ENCODE measurements around the gene GK. TPM values are rescaled to one million over a fixed set of nuclear protein-coding genes. Genes with fewer than 3 reads are reported as not detected.

Gene GK
- total and polyA plus RNA-seq, 9 of the 15 experiments (the other 6 are each of a cell fraction or from before 2014, with no cell fraction given), result 8.0 to 15.7 (median 12.4) TPM

DNA sequence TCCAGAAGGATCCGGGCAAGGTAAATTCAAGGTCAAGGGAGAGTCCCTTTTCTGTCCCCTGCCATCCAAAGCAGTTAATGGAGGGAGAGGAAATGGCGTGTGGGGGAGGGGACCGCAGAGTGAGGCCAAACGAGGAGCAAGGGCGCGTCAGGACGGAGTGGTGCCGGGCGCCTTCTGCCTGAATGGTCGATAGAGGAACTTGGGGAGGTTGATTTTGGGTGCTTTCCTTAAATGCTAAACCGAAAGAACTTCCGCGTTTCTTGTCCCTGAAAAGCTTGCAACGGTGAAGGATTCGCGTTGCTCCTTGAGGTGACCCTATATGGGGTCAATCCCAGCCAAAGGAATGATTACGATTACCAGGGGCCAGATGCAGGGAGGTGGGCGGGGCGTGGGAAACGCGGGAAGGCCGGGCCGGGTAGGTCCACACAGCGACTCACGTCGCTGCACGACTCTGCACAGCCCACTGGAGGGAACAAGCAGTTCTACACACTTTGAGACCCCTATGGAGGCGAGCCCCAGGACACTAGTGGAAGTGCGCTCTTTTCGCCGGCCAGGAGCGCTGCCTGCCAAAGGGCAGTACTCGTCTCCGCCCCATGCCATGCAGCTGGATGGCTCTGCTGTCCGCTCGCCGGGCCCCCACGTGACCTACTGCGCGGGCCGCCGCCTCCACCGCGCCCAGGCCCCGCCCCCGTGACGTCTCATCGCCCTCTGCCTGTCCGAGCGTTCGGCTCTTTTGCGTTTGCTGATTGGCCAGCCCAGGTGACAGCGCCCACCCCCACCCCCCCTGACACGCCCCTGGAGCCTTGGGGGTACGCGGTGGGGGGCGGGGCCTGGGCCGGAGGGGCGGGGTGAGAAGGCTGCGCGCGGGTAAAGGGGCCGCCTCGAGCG, 452 bp upstream of the GK start (continued):
- TF ChIP-seq, protein P1, sequence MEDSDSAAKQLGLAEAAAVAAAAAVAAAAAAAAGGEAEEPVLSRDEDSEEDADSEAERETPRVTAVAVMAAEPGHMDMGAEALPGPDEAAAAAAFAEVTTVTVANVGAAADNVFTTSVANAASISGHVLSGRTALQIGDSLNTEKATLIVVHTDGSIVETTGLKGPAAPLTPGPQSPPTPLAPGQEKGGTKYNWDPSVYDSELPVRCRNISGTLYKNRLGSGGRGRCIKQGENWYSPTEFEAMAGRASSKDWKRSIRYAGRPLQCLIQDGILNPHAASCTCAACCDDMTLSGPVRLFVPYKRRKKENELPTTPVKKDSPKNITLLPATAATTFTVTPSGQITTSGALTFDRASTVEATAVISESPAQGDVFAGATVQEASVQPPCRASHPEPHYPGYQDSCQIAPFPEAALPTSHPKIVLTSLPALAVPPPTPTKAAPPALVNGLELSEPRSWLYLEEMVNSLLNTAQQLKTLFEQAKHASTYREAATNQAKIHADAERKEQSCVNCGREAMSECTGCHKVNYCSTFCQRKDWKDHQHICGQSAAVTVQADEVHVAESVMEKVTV (CRISPR knock-in tag; IDR thresholded peaks at IDR 0.05), result no peak
- TF ChIP-seq, protein P2, sequence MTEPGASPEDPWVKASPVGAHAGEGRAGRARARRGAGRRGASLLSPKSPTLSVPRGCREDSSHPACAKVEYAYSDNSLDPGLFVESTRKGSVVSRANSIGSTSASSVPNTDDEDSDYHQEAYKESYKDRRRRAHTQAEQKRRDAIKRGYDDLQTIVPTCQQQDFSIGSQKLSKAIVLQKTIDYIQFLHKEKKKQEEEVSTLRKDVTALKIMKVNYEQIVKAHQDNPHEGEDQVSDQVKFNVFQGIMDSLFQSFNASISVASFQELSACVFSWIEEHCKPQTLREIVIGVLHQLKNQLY (CRISPR knock-in tag; conservative IDR thresholded peaks at IDR 0.05), result no peak
- TF ChIP-seq RBM14 (IDR thresholded peaks at IDR 0.05; ENCODE audit: borderline replicate concordance, insufficient read depth, low read depth, low read length) (no peak), ZNF124 (CRISPR knock-in tag; IDR thresholded peaks at IDR 0.05) (no peak), ZNF232 (CRISPR knock-in tag; IDR thresholded peaks at IDR 0.05) (no peak; the same call in 1 of the 2 replicates), SETDB1 (IDR thresholded peaks at IDR 0.05; ENCODE audit: low read length) (no peak), CAMTA2 (CRISPR knock-in tag; conservative IDR thresholded peaks at IDR 0.05) (no peak), TSC22D4 (tag; IDR thresholded peaks at IDR 0.05) (no peak), ZNF224 (CRISPR knock-in tag; IDR thresholded peaks at IDR 0.05) (no peak), ZC3H11A (IDR thresholded peaks at IDR 0.05; ENCODE audit: low read depth, low read length) (no peak), SMAD3 (CRISPR knock-in tag; conservative IDR thresholded peaks at IDR 0.05) (no peak), PHF8 (IDR thresholded peaks at IDR 0.05; ENCODE audit: borderline replicate concordance, low read length) (peak; percentile 62; the same call in 1 of the 2 replicates), FOXA1 (IDR thresholded peaks at IDR 0.05; ENCODE audit: borderline replicate concordance) (no peak), ZNF347 (CRISPR knock-in tag; IDR thresholded peaks at IDR 0.05; ENCODE audit: low read depth) (no peak), BDP1 (IDR thresholded peaks at IDR 0.05; ENCODE audit: insufficient read depth, insufficient read length) (no peak), GATAD2A (IDR thresholded peaks at IDR 0.05) (no peak), KLF6 (CRISPR knock-in tag; IDR thresholded peaks at IDR 0.05; ENCODE audit: borderline replicate concordance) (no peak), ZNF589 (CRISPR knock-in tag; IDR thresholded peaks at IDR 0.05; ENCODE audit: low read depth) (no peak), BCOR (IDR thresholded peaks at IDR 0.05) (no peak)
- TF ChIP-seq, protein P3, sequence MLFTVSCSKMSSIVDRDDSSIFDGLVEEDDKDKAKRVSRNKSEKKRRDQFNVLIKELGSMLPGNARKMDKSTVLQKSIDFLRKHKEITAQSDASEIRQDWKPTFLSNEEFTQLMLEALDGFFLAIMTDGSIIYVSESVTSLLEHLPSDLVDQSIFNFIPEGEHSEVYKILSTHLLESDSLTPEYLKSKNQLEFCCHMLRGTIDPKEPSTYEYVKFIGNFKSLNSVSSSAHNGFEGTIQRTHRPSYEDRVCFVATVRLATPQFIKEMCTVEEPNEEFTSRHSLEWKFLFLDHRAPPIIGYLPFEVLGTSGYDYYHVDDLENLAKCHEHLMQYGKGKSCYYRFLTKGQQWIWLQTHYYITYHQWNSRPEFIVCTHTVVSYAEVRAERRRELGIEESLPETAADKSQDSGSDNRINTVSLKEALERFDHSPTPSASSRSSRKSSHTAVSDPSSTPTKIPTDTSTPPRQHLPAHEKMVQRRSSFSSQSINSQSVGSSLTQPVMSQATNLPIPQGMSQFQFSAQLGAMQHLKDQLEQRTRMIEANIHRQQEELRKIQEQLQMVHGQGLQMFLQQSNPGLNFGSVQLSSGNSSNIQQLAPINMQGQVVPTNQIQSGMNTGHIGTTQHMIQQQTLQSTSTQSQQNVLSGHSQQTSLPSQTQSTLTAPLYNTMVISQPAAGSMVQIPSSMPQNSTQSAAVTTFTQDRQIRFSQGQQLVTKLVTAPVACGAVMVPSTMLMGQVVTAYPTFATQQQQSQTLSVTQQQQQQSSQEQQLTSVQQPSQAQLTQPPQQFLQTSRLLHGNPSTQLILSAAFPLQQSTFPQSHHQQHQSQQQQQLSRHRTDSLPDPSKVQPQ (CRISPR knock-in tag; IDR thresholded peaks at IDR 0.05; ENCODE audit: borderline replicate concordance), result no peak
- TF ChIP-seq, protein P4, sequence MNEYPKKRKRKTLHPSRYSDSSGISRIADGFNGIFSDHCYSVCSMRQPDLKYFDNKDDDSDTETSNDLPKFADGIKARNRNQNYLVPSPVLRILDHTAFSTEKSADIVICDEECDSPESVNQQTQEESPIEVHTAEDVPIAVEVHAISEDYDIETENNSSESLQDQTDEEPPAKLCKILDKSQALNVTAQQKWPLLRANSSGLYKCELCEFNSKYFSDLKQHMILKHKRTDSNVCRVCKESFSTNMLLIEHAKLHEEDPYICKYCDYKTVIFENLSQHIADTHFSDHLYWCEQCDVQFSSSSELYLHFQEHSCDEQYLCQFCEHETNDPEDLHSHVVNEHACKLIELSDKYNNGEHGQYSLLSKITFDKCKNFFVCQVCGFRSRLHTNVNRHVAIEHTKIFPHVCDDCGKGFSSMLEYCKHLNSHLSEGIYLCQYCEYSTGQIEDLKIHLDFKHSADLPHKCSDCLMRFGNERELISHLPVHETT (CRISPR knock-in tag; conservative IDR thresholded peaks at IDR 0.05 in 1 of 2, IDR thresholded peaks at IDR 0.05 in 1 of 2), result no peak

All from K562 (cell line).